Tibial artery (tissue), 4 donors: ENCODE results near the gene ERBB4.
"Not testable (repeated sequence)": the region's sequence is repeated elsewhere in the genome, so short reads cannot be mapped to it uniquely, and the experiment has no call there.

ENCODE experiments used
- DNase-seq, 2 donors: peaks; one replicate each; pipeline ENCODE4 v3.0.0-alpha.2; 2019
- H3K27ac ChIP-seq, 2 donors: fragments of 200-600 bp; sonication (generic) in 1 of 2; 1 replicate in 1 of 2; 2 replicates in 1 of 2; pipeline ENCODE4 v1.5.1; 2018 to 2019; ENCODE audit warnings: mild to moderate bottlenecking in 1 of 2
- H3K27me3 ChIP-seq, 2 donors: fragments of 200-600 bp; sonication (generic) in 1 of 2; one replicate each; pipeline versions ENCODE4 v1.5.1 to v1.6.0; 2016 to 2019
- H3K36me3 ChIP-seq, 3 donors: fragments of 200-600 bp; sonication (generic) in 2 of 3; one replicate each; pipeline ENCODE4 v1.5.1; 2016 to 2019; ENCODE audit warnings: mild to moderate bottlenecking in 2 of 3
- H3K4me1 ChIP-seq, 4 donors: fragments of 200-600 bp; sonication (generic) in 2 of 4; 1 replicate in 3 of 4; 2 replicates in 1 of 4; pipeline ENCODE4 v1.5.1; 2016 to 2019
- H3K4me3 ChIP-seq, 2 donors: fragments of 200-600 bp; sonication (generic) in 1 of 2; 1 replicate in 1 of 2; 2 replicates in 1 of 2; pipeline ENCODE4 v1.5.1; 2018 to 2019; ENCODE audit warnings: mild to moderate bottlenecking in 2 of 2
- H3K9me3 ChIP-seq, 3 donors: fragments of 200-600 bp; sonication (generic) in 1 of 3; one replicate each; pipeline ENCODE4 v1.5.1; 2016 to 2019
- intact Hi-C: fragments of 100-400 bp; cut with DNase I; formaldehyde crosslinking; loops from one replicate; pipeline ENCODE4 v1.15.0; 2023; ENCODE audit warnings: low total_unique reads
- TF ChIP-seq, protein P1 (sequence below), 2 experiments: fragments of 200-600 bp in 1 of 2; fragments of 450-650 bp in 1 of 2; IDR thresholded peaks; one replicate each; pipeline ENCODE4 v1.5.1; 2017 to 2019; ENCODE audit warnings: antibody characterized with exemption in 2 of 2, mild to moderate bottlenecking in 1 of 2, moderate library complexity in 1 of 2

The ERBB4 gene

DNA sequence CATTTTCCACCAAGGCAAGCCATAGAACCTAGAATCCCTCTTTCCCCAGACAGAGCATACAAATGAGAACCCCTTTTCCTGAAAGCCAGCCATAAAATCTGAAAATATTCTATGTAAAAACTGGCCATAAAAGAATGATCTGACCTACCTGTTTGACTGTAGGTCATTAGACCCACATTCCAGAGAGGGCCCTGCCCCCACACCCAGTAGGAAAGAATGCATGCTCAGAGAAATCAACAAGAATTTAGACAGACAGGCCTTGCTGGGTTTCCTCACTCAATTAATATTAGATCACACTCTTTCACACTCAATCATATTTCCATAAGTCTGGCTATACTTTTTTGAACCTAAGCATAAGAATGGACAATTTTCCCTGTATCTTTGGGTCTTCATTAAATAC lies 929.5 kb downstream of the ERBB4 start:
- Histone ChIP-seq H3K4me1 (no peaks in the 10 kb centered on the region), H3K4me3 (no peak overlapping the region), H3K36me3 (peaks cover 0 to 7% (median 0%) of the 10 kb centered on the region in 3 donors), H3K9me3 (no peaks in the 10 kb centered on the region), H3K27ac (no peak overlapping the region), H3K27me3 (no peaks in the 10 kb centered on the region)
- intact Hi-C loops: no loop called here
- no peak for DNase-seq
- TF ChIP-seq, protein P1, sequence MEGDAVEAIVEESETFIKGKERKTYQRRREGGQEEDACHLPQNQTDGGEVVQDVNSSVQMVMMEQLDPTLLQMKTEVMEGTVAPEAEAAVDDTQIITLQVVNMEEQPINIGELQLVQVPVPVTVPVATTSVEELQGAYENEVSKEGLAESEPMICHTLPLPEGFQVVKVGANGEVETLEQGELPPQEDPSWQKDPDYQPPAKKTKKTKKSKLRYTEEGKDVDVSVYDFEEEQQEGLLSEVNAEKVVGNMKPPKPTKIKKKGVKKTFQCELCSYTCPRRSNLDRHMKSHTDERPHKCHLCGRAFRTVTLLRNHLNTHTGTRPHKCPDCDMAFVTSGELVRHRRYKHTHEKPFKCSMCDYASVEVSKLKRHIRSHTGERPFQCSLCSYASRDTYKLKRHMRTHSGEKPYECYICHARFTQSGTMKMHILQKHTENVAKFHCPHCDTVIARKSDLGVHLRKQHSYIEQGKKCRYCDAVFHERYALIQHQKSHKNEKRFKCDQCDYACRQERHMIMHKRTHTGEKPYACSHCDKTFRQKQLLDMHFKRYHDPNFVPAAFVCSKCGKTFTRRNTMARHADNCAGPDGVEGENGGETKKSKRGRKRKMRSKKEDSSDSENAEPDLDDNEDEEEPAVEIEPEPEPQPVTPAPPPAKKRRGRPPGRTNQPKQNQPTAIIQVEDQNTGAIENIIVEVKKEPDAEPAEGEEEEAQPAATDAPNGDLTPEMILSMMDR (IDR thresholded peaks at IDR 0.05): no peak

DNA sequence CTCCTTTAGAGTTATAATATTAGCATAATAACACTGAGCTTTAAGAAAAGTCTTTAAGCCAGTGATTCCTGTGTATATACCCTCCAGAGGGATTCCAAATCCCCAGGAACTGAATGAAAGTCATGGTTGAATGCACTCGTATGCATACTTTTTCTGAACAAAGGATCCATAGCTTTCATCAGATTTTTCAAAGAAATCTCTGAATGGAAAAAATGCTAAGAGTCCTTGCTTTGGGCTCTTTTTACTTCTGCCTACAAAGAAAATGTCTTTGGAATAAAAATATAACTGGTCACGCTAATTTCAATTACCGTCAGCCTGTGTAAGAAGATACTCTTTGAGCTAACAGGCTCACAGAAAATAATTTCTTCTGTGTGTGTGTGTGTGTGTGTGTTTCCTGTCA lies 939.5 kb downstream of the ERBB4 start:
- Histone ChIP-seq H3K4me1 (no peaks in the 10 kb centered on the region), H3K27me3 (no peaks in the 10 kb centered on the region), H3K27ac (no peak overlapping the region), H3K9me3 (no peaks in the 10 kb centered on the region), H3K4me3 (no peak overlapping the region), H3K36me3 (no peaks in the 10 kb centered on the region)
- no peak for DNase-seq
- TF ChIP-seq, protein P1 (IDR thresholded peaks at IDR 0.05): no peak
- intact Hi-C loops: no loop called here

DNA sequence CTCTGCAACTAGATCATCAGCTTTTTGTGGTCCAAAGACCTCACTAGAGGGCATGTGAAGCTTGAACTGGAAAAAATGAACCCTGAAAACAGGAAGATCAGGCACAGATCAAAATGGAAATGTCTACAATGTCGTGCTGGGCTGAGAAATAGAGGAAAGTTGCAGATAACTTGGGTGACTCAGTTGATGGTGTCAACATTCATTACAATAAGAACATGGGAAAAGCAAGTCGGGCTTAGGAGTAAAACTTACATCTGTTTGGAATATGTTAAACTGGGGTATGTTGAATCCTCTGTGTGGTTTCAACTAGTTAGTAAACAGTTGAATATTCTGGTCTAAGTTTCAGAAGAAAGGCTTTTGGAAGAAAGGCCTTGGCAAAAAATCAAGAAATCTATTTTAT lies 940.4 kb downstream of the ERBB4 start:
- intact Hi-C loops: no loop called here
- Histone ChIP-seq H3K27ac (no peak overlapping the region), H3K36me3 (no peaks in the 10 kb centered on the region), H3K27me3 (no peaks in the 10 kb centered on the region), H3K9me3 (no peaks in the 10 kb centered on the region), H3K4me1 (no peaks in the 10 kb centered on the region), H3K4me3 (no peak overlapping the region)
- DNase-seq: no peak
- TF ChIP-seq, protein P1 (IDR thresholded peaks at IDR 0.05): no peak

DNA sequence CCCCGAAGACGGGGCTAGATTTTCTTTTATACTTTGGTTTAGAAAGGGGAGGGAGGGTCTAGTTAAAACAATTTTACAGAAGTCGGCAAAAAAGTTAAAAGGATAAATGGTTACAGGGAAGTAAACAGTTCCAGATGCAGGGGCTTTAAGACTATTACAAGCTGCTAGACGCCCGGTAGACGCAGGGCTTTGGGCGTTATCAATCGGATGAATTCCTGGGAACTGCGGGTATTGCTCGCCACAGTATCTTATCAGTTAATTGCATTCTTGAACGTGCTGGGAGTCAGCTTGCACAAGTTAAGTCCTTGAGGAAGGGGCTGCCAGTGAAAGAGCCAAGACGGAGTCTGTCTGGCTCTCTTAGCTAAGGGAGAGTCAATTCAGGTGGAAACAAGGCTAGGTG lies 946.6 kb downstream of the ERBB4 start:
- H3K27ac ChIP-seq, intact Hi-C loops, H3K36me3 ChIP-seq, H3K27me3 ChIP-seq, H3K4me3 ChIP-seq, DNase-seq, H3K9me3 ChIP-seq, H3K4me1 ChIP-seq: not testable (repeated sequence)

DNA sequence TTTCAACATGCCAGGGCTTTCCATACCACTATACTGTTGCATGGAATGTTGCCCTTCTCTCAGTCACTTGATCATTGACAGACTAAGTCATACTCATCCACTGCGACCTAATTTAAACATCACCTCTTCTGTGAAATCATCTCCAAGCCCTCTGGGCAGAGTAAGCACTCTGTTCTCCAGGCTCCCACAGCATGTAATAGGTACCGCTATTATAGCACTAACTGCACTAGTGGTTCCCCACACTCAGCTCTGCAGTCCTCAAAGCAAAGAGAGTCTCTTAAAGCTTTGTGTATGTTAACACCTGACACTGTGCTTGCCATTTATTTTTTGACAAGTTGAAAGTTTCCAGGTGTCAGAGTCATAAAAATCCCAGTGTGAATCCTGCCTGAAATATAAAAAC lies 947.2 kb downstream of the ERBB4 start:
- TF ChIP-seq, protein P1 (IDR thresholded peaks at IDR 0.05): no peak
- no peak for DNase-seq
- peaks cover 0 to under 1% (median 0%) of the 10 kb centered on the region in 3 donors for H3K9me3 ChIP-seq
- no peaks in the 10 kb centered on the region for H3K4me1 ChIP-seq
- no peaks in the 10 kb centered on the region for H3K36me3 ChIP-seq
- no peaks in the 10 kb centered on the region for H3K27me3 ChIP-seq
- H3K27ac ChIP-seq: no peak overlapping the region
- intact Hi-C loops: no loop called here
- no peak overlapping the region for H3K4me3 ChIP-seq

DNA sequence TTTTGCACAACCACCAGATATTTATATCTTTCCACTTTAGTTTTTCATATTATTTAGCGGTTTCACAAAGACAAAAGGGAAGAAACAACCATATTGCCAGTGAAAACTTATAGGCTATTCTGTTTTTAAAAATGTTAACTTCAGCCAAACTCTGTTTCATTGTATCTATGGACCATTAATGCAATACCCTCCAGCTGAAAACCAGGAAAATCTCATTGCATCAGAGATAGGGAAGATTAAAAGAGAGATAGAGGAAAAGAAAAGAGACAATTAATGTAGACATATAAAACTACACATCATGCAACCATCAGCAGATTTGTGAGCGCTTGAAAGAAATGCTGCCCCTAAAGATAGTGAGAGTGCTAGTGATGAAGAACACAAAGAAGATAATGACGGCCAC lies 970.2 kb downstream of the ERBB4 start:
- Histone ChIP-seq H3K27ac (no peak overlapping the region), H3K36me3 (no peaks in the 10 kb centered on the region), H3K27me3 (no peaks in the 10 kb centered on the region), H3K9me3 (no peaks in the 10 kb centered on the region), H3K4me1 (no peaks in the 10 kb centered on the region), H3K4me3 (no peak overlapping the region)
- TF ChIP-seq, protein P1 (IDR thresholded peaks at IDR 0.05): no peak
- no peak for DNase-seq
- intact Hi-C loops: no loop called here
